GM21737 (cell line): ENCODE results near the gene MBD3.

Source experiments
- ATAC-seq: cut with Tn5 transposase; IDR thresholded peaks from one replicate; pipeline ENCODE4 v1.9.1; 2021; ENCODE audit warnings: mild to moderate bottlenecking, moderate library complexity; ENCODE audit not compliant: unreplicated experiment

Gene MBD3

DNA sequence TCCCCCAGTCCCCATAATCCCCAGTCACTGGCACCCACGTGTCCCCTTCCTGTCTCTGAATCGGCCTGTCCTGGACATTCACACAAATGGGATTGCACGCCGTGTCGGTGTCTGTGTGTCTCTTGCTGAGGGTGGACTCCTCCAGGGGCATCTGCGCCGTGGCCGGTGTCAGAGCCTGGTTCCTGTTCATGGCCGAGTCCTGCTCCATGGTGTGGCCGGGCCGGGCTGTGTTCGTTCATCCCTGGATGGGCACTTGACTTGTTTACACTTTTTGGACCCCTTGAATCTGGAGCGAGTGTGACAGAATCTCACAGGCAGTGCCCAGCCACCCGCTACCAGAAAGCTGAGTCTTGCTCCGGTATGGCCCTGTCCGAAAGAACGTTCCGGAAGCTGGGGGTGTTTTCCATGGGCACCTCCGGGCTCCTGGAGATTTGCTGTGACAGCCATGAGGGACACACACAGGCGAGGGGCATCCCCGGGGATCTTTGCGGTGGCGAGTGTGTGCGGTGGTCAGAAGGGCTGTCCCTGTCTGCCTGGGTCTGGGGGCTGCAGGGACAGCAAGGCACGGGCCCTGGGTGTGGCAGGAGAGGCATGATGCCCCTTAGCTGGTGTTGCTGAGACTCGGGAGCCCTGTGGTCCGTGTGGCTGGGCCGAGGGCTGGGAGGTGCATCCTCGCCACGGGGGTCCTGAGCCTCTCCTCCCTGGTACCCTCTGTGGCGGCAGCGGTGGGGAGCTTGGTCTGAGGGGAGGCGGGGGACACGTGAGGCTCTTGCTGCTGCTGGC is 18.1 kb downstream of the MBD3 start:
- no peak for ATAC-seq

DNA sequence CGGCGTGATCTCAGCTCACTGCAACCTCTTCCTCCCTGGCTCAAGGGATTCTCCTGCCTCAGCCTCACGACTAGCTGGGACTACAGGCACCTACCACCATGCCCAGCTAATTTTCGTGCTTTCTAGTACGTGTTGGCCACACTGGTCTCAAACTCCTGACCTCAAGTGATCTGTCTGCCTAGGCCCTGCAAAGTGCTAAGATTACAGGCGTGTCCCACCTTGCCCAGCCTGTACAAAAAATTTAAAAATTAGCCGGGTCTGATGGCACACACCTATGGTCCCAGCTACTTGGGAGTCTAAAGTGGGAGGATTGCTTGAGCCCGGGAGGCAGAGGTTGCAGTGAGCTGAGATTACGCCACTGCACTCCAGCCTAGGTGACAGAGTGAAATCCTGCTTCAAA is 19.9 kb downstream of the MBD3 start:
- ATAC-seq = no peak

DNA sequence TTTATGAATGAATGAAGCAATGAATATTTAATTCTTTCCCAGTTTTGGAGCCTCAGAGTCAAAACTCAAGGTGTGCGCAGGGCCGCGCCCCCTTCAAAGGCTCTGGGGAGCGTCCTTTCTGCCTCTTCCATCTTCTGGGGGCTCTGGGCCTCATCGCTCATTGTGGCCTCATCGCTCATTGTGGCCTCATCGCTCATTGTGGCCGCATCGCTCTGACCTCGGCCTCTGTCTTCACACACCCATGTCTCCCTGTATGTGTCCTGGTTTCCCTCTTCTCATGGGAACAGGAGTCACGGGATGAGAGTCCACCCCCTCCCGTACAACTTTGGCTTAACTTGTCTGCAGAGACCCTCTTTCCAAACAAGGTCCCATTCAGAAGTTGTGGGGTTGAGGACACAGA is 21.3 kb downstream of the MBD3 start:
- no peak for ATAC-seq

DNA sequence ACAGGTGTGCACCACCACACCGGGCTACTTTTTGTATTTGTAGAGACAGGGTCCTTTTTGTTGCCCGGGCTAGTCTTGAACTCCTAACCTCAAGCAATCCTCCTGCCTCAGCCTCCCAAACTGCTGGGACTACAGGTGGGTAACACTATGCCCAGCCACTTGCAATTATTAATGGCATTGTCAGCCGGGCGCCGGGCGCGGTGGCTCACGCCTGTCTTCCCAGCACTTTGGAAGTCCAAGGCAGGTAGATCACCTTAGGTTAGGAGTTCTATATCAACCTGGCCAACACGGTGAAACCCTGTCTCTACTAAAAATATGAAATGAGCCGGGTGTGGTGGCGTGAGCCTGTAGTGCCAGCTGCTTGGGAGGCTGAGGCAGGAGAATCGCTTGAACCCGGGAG is 21.8 kb downstream of the MBD3 start:
- ATAC-seq = no peak

DNA sequence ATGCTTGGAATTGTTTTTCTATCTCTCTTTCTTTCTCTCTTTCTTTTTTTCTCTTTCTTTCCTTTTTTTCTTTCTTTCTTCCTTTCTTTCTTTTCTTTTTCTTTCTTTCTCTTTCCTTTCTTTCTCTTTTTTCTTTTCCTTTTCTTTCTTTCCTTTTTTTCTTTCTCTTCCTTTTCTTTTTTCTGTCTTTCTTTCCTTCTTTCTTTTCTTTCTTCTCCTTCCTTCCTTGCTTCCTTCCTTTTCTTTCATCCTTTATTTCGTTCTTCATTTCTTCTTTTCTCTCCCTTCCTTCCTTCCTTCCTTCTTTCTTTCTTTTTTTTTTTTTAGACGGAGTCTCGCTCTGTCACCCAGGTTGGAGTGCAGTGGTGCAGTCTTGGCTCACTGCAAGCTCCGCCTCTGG is 22.7 kb downstream of the MBD3 start:
- no peak for ATAC-seq

DNA sequence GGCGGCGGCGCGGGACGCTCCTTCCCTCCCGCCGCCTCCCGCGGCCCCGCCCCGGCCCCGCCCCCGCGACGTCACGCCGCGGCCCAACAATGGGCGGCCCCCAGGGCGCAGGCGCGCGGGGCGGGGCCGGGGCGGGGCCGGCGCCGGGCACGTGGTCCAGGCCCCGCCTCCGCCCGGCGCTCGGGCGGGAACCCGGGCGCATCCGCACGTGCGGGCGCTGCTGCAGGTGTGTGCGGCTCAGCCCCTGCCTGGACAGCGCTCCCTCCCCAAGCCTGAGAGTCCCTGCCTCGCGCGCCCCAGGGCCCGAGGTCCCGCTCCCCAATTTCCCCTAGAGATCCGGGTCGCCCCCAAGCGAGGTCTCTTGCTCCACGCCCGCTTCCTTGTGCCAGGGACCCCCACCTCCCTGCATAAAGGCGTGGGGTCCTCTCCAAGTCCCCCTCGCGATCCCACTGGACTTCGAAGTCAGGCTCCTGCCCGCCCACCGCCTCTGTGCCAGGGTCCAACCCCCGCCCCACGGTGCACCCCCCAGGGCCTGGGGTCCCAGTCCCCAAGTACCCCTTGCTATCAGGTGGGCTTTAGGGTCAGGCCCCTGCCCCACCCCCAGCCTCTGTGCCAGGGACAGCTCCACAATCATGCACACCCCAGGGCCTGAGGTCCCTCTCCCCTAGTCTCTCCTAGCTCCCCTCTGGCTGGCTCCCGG is 24.2 kb downstream of the MBD3 start, which contains the start of gene MEX3D:
Gene MEX3D (minus strand): TSS at position 6 of the 700 bp plus-strand sequence. CDS start 267 bp downstream, outside the sequence.
- peak; percentile 70 for ATAC-seq

DNA sequence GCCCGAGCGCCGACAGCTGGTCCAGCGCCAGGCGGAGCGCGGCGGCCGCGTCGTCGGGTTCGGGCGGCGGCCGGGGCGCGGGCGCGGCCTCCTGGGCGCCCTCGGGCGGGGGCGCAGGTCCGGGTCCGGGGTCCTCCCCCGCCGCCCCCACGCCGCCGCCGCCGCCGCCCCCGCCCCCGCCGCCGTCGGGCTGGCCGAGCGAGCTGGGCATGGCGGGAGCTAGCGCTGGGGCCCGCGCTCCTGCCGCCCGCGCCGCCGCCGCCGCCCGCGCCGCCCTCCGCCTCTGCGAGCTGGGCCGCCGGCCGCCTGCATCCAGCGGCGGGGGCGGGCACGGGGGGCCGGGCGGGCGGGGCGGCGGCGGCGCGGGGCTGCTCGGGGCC is 24.8 kb downstream of the MBD3 start:
- ATAC-seq = no peak

DNA sequence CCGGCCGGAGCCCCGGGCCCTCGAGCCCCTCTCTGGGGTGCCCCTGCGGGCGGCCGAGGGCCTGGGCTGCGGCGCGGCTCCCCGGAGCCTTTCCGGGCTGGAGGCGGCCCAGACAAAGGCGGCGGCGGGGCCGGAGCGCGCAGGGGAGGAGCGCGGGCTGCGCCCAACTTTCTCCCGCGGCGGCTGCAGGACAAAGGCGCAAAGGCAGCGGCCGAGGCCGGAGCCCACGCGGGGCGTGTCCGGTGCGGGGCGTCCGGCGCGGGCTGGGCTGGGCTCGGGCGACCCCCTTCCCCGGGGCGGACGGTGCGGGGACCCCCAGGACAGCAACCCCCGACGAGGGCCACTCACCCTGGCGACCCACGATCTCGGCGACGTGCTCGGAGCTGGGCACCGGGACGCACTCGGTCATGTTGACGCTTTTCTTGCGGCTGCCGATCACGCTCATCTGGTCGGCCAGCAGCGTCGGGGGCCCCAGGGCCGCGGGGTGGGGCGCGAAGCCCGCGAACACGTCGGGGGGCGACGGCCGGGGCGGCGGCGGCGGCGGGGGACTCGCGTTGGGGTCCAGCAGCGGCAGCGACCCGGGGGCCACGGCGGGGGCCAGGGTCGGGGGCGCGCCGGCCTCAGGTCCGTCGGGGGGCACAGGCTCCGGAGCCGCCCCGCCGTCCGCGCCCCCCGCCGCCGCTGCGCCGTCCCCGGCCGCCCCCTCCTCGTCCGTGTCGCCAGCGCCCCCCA is 25.4 kb downstream of the MBD3 start:
- no peak for ATAC-seq

DNA sequence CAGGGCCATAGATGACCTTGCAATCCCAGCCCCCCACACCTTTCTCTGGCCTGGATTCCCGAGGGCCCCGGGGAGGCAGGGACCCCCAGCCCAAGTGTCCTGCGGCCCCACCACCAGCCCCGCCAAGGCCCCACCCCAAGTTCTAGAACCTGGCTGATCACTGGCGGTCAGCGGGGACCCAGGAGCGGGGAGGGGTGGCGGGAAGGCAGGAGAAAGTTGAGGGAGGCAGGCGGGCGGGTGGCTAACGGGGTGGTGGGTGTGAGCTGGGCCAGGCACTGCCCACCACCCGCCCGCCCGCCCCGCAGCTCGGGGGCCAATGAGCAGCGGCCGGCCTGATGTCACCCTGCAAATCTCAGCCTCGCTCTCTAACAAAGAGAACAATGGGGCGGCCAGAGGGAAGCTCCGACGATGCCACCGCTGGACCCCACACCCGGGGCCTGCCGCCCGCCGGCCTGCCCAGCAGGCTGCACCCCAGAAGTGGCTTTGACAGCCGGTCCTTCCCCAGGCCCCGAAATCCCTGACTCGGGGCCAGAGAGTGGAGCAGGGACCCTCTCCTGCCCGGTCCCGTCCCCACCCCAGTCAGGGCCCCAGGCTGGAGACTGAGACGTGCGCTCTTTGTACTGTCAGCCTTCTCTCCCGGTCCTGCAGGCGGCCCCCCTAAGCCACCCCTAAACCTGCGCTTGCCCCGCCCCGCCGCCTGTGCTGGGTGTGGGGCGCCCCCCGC is 26.1 kb downstream of the MBD3 start:
- no peak for ATAC-seq

DNA sequence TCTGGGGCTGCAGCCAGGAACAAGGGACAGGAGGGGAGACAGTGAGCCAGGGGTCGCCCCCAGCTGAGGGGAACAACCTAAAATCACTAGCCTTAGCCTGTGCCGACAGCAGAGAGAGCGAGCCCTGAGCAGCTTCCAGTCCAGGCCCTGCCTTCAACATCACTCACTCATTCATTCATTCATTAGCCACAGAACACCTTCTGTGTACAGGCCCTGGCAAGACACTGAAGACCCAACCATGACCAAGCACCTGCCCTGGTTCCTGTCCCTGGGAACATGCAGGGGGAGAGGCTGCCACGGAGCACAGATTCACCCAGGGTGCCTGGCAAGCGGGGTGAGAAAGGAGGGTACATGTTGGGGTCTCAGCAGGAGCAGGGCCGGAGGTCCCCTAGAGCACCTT is 29.4 kb downstream of the MBD3 start:
- ATAC-seq = no peak

DNA sequence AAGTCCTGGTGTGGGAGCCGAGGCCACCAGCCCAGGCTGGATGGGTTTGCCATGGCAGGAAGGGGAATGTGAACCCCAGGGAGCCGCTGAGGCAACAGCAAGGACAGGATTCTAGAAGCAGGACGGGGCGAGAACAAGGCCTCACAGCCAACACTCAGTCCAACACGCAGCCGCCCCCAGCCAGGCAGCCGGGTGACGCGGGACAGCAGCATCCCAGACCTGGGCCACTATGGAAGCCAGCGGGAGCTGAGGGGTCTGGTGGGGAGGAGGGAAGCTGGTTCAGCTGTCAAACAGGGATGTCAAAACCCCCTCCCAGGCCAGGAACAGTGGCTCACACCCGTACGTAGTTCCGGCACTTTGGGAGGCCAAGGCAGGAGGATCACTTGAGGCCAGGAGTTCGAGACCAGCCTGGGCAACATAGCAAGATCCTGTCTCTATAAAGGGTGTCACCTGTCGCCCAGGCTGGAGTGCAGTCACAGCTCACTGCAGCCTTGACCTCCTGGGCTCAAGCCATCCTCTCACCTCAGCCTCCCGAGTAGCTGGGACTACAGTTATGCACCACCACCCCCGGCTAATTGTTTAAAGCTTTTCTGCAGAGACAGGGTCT is 31.3 kb downstream of the MBD3 start:
- no peak for ATAC-seq

DNA sequence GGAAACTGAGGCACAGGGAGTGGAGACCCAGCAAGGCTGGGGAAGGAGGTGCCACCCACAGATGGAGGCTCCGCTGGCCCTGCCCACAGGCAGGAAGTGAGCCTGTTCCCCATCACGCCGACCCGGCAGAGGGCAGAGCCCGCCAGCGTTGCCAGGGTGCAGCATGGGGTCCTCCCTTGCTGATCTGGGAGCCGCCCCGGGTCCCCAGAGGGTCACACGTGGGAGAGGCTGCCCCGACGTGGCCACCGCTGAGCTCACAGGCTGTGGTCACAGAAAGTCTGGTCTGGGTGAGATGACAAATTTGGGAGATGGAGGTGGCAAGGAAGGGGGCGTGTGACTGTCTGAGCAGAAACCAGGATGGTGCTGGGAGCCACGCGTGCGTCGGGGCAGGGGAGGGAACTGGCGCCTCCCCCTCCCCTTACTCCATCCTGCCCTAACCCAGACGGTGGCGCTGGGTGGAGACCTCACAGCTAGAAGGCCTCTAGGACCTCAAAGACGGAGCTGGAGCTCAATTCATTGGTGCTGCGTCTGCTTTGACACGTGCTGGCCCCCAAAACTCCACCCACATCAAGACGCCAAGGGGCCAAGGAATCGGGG is 32.3 kb downstream of the MBD3 start:
- no peak for ATAC-seq

DNA sequence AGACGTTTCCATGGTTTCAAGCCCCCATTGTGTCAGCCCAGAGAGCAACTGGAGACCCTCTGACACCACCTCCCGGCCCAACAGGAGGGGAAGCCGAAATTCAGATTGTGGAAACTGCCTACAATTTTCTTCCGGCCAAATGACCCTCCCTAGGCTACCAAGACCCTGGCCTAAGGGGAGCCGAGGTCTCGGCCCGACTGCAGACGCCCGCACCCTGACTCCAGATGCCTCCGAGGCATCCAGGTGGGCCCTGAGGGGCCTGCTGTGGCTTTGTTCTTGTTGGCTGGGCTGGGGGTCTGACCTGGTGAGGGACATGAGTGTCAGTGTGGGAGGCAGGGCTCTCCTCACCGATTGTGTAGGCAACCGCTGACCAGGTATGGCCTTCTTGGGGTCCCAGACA is 34.1 kb downstream of the MBD3 start:
- no peak for ATAC-seq

DNA sequence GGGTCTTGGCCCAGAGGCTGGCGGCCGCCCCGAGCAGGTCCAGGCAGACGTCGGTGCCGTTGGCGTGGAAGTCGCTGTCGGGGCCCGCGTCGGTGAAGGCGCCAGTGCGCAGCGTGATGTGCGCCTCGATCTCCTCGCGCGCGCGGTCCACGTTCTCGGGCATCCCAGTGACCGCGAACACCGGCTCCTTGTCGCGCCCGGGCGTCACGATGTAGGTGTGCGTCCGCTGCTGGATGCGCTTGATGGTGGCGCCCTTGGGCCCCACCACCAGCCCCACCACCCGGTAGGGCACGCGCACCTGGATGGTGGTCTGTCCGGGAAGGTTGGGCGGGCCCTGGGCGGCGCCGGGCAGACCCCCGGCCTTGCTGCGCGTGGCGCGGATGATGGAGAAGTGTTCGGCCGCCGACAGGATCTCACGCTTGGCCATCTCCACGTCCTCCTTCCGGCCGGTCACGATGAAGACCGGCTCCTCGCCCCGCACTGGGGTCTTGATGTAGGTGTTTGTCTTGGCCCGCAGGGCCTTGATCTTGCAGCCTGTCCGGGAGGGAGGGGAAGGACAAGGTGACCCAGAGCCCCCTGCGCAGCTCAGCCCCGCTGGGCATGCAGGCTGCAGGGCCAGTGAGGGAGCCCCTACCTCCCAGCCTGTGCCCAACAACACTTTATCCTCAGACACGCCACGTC is 36.1 kb downstream of the MBD3 start:
- ATAC-seq = no peak

DNA sequence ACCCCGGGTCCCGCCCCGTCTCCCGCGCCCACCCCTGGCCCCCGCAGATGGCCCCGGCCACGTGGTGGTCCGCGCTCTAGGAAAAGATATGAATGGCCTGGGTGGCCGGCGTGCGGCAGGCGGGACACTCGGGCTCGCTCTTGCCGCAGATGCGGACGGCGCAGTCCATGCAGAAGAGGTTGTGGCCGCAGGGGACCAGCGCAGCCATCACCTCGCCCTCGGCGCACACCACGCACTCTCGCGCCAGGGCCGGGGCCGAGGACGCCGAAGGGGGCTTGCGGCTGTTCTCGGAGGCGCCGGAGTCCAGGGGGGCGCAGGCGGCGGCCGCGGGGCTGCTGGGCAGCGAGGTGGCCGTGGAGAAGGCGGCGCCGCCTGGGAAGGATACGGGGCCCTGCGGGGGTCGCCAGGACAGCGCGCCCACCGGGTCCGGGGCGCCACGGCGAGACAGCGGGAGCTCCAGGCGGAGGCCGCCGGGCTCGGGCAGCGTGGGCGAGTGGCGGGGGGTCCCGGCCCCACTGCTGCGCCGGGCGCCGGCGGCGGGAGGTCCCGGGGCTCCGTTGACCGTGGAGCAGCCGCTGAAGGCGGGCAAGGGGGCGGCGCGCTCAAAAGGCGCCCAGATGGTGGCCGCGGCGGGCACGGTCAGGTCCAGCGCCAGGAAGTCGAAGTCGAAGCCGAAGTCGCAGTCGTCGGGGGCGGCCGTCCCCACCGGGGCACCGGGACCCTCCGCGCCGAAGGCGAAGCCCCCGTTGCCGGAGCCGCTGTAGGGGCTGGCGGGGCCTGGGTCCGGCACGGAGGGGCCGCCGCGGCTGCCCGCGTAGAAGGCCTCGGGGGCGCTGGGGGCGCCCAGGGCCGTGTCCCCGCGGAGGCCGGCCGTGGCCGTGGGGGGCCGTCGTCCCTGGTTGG is 36.9 kb downstream of the MBD3 start:
- ATAC-seq = no peak

DNA sequence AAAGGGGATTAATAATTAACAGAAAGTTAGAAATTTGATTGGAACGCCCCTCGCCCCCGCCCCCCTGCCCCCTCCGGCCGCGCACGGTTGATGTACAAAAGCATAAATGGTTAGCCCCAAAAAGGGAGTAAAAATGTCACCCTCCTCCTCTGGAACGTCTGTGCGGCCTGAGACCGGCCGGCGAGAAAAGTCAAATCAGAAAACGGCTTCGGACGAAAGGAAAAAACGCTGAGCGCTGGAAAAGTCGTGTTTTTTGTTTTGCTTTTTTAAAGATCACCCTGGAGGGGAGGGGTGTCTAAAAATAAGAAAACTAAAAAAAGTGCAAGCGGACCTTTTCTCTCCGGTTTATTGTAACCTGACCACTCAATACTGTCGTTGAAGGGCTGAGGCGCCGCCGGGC is 37.7 kb downstream of the MBD3 start:
- no peak for ATAC-seq

DNA sequence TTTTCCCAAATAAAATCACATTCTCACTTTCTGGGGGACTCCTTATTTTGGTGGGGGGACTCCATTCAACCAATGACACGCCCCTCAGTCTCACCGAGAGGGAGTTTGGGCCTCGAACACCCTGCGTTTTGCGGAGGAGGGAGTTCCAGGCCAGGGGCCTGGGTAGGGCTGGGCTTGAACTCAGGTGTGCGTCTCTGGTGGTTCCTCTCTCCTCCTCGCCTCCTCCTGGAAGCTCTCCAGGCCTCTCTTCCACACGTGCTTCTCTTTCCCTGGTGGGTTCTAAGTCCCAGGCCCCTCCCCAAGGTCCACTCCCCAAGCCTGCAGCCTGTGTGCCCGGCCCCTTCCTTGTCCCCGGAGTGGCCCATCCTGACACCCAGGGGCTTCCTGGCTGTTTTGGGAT is 39.2 kb downstream of the MBD3 start:
- no peak for ATAC-seq

DNA sequence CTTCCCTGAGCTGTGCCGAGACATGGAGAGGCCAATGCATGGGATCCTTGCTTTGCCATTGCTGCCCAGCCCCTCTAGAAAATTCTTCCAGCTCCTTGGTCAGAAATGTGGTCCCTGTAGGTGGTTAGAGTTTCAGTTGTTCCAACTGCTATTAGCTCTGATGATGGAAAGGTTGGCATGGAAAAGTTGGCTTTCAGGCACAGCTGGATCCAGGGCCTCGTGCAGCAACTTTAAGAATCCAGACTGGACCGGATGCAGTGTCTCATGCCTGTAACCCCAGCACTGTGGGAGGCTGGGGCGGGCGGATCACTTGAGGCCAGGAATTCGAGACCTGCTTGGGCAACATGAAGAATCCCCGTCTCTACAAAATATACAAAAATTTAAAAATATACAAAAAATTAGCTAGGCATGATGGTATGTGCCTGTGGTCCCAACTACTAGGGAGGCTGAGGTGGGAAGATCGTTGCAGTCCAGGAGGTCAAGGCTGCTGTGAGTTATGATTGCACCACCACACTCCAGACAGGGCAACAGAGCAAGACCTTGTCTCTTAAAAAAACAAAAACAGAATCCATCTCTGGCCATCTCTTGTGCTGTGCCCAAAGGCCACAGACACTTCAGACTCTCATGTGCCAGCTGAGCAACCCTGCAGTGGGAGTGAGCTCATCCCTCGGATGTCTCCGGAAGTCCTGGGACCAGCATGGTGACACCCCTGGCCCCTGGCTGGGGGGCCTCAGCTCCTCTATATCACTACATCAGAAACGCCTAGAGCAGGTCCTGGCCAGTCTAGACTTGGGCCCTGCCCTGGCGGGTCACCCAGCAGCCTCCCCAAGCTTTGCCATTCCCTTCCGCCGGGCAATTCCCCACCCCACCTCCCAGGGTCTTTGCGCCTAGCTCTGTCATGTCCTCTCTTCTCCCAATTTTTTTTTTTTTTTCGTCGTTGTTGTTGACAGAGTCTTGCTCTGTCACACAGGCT is 41.3 kb downstream of the MBD3 start:
- no peak for ATAC-seq
